Activated naive CD4-positive, alpha-beta T cell treated with anti-CD3 and anti-CD28 coated beads, Interleukin-2, amount 50 U/mL, for 16 hours (primary cell): ENCODE data around the gene RNASEH2C.
"Not testable (repeated sequence)": the region's sequence is repeated elsewhere in the genome, so short reads cannot be mapped to it uniquely, and the experiment has no call there.

ENCODE experiments used
- DNase-seq: peaks from one replicate; pipeline ENCODE4 v3.0.0-alpha.2; 2020

The RNASEH2C gene

DNA sequence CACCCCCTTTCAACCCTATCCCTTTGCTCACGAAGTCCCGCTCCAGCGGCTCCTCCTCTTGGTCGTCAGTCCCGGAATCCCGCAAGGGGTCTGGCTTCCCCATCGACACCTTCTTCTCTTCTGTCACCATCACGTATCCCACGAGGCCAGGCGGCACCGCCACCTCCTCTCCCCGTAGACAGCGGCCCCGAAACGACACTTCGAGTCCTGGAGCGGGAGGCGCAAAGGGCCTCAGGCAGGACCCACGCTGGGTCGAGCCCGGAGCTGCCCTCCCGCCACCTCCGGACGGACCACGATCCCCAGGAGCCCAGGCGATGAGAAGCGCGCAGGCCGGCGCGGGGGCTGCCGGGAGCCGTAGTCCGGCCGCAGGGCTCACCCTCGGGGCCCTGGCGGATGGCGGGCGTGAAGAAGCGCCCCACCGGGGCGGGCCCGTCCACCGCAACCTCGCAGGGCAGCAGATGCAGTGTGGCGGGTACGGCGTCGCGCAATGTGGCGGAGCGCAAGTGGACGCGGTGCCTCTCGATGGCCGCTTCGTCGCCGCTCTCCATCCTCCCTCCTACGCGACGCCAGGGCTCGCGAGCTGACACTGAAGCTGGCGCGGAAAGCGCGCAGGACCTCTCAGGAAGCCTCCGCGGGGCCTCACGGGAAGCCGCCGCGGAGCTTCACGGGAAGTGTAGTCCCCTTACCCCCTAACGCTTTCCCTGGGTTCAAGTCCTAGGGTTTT, at the start of gene RNASEH2C:
Gene RNASEH2C (minus strand): TSS at position 588 of the 724 bp plus-strand sequence. CDS start 40 bp downstream, at position 548.
- peak; percentile 78 for DNase-seq

DNA sequence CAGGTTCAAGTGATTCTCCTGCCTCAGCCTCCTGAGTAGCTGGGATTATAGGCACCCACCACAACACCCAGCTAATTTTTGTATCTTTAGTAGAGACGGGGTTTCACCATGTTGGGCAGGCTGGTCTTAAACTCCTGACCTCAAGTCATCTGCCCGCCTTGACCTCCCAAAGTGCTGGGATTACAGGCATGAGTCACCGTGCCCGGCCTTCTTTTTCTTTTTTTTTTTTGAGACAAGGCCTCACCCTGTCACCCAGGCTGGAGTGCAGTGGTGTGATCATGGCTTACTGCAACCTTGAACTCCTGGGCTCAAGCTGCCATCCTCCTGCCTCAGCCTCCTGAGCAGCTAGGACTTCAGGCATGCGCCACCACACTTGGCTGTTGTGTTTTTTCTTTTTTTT, 47.2 kb upstream of the RNASEH2C start:
- DNase-seq = not testable (repeated sequence)

DNA sequence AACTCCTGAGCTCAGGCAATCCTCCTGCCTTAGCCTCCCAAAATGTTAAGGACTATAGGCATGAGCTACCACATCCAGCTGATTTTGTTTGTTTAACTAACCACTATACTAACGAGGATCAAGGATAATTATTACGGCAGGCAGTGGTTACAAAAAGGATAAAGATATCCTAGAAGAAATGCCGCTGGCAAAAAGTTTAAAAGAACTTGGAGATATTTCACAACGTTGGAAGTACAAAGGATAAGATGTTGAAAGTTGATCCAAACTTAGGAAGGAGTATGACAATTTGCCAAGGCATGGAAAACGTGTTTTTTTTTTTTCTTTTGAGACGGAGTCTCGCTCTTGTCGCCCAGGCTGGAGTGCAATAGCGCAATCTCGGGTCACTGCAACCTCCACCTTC, 46.8 kb upstream of the RNASEH2C start:
- no peak for DNase-seq

- DNase-seq = no peak
Measured at GRCh38 chr11:65766535-65766934, 45.9 kb upstream of the RNASEH2C start.

DNA sequence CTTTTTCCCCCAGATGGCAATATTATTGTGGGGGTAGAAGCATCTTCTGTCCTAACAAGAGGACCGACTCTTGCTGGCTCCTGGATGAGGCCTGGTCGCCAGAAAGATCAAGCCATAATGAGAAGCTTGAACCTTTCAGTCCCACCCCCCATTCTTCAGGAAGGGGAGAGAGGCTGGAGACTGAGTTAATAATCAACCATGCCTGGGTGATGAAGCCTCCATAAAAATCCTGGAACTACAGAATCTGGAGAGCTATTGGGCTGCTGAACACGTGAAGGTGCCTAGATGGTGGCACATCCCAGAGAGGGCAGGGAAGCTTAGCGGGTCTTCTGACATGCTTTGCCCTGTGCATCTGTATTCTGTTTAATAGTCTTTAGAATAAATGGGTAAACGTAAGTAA, 43.8 kb upstream of the RNASEH2C start:
- DNase-seq = no peak

- DNase-seq = not testable (repeated sequence)
Measured at GRCh38 chr11:65762816-65763215, 42.2 kb upstream of the RNASEH2C start.

GRCh38 chr11:65762169-65762568, 41.6 kb upstream of the RNASEH2C start:
- DNase-seq = not testable (repeated sequence)

DNA sequence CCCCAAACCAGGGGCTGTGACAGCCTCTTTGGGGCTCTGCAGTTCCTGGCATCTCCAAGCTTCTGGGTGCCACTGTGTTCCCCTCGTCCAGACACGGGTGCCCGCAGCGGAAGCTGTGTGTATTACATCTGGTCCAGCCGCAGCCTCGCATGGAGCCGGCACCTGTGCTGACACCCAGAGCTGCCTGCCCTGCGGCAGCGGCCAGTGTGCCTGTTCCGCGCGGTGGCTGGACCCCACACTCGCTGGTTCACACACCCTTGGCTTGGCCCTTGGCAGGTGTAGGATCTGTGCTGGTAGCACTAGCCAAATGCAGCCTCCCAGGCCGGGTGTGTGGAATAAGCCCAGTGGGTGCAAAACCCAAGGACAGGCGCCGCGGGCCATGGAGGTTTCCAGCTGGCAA, 24.5 kb upstream of the RNASEH2C start:
- no peak for DNase-seq

DNA sequence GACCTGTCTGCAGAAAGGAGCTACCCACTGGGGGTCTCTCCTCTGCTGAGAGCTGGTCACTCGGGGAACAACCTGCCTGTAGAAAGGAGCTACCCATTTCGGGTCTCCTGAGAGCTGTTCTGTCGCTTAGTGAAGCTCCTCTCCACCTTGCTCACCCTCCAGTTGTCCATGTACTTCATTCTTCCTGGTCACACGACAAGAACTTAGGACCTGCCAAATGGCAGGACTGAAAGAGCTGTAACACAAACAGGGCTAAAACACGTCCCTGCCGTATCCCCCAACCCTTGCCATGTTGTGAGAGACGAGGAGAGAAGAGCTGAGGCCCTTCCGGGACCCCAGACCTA, 24.1 kb upstream of the RNASEH2C start:
- no peak for DNase-seq

DNA sequence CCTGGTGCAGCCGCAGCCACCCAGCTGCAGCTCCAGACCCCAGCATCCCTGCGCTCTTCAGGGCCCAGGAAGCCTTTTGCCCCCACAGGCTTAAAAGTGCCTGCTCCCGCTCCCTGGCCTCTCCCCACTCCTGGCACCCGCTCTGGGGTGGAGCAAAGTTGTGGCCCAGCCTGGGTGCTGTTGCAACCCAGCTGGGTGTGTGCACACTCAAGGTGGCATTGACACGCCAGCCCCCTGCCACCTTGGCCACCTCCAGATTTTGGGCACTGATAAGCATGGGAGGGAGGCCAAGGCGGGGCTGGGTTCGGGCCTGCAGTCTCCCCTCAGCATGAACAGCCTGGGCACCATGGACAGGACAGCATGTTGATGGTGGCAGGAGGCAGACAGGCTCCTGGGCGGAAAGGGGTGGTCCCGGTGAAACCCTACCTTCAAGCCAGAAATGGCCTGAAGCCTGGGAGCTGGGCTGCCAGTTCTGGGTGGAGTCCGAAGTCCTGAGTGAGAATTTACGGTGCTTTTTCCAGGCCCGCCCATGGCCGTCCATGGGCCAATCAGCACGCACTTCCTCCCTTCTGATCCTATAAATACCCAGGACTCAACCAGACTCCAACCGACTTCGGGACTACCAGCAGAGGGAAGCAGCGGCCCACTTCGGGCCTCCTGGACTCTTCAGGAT, 23.6 kb upstream of the RNASEH2C start:
- DNase-seq = no peak

DNA sequence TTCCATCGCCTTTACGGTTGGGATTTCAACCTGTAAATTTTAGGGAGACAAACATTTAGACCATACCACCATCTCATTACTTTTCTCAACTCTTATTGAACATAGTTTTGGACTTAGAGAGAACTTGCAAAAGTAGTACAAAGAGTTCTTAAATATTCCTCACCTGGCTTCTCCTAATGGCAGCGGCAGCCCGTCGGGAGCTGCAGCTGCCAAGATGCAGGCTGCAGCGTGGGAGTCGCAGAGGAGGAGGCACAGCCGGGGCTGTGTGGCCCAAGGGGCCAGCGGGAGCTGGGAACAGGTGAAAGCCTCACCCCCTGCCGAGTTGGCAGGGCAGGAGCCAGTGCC, 23.1 kb upstream of the RNASEH2C start:
- DNase-seq = no peak

- DNase-seq = no peak
Measured at GRCh38 chr11:65742353-65742752, 21.8 kb upstream of the RNASEH2C start.

- no peak for DNase-seq
Measured at GRCh38 chr11:65741185-65741584, 20.6 kb upstream of the RNASEH2C start.

DNA sequence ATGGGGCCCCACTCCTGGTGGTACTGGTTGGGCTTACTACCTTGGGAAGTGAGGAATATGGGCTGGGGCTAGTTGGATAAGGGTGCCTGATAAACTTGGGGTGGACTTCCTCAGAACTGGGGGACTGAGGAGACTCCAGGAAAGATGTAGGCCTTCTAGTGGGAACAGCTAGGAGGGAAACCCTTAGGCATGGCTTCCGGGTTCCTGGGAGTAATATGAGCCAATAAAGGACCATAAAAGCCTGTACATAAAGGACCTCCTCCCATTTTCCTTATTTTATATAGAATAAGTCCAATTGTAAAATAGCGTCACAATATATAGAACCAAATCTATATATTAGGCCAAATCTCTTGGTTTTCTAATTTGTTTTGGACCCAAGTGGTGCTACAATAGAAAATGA, 18.4 kb upstream of the RNASEH2C start:
- no peak for DNase-seq

- DNase-seq = no peak
Measured at GRCh38 chr11:65736810-65737209, 16.2 kb upstream of the RNASEH2C start.

- DNase-seq = not testable (repeated sequence)
Measured at GRCh38 chr11:65735111-65735510, 14.5 kb upstream of the RNASEH2C start.

GRCh38 chr11:65730461-65730860, 9.9 kb upstream of the RNASEH2C start:
- DNase-seq = no peak

- no peak for DNase-seq
Measured at GRCh38 chr11:65727865-65728264, 7.3 kb upstream of the RNASEH2C start.

DNA sequence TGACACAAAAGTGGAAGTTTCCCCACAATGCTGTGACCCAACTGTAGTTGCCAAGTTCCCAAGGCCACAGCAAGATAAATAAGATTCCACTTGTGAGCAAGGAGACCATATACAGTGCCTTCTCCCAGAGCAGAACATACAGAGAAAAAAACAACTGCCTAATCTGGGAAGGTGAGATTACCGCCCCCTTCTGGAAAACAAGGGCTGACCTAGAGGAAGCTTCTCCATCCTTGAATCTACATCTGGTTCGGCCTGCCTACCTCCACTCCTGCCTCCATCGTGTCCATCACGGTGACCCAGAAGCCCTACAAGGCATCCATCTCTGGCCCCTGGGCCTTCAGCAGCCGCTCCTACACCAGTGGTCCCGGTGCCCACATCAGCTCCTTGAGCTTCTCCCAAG, 6.1 kb upstream of the RNASEH2C start:
- no peak for DNase-seq

DNA sequence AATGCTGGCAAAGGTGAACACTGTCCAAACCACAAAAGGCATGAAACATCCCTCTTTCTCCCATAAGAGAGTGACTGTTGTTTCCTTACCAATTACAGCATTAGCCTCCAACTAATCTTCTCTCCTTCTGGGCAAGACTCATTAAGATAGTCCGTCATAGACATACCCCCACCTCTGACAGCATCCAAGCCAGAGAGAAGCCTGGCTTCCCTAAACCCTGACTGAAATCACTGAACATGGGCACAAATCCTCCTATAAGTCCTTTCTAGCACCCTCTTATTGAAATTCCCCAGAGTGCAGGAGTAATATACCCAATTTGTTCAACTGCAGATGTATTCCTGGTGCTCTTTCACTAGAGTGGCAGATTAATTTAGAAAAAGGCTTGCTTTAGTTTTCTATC, 1.7 kb upstream of the RNASEH2C start:
- no peak for DNase-seq

DNA sequence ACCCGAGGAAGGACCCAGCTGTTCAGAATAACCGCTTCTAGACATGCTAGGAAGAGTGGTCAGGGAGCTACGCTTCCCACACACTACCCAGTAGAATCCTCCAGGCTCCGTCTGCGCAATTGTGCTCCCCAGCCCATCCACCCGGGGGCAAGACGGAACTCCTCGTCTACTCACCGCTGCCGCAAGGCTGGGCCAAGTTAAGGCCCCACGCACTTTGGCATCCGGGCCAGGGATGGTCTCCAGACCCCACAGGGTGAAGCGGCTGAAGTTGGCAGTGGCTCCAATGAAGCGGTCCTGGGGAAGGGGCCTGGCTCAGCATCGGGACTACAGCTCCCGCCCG, 757 bp downstream of the RNASEH2C start:
- DNase-seq = peak; percentile 33

- no peak for DNase-seq
Measured at GRCh38 chr11:65718964-65719492, 1.6 kb downstream of the RNASEH2C start.

- no peak for DNase-seq
Measured at GRCh38 chr11:65718531-65718930, 2.1 kb downstream of the RNASEH2C start.

GRCh38 chr11:65717906-65718305, 2.7 kb downstream of the RNASEH2C start:
- no peak for DNase-seq
